B cell (primary cell): Measurements from ENCODE around the gene PLCXD3. TPM values are rescaled to one million over a fixed set of nuclear protein-coding genes. Genes with fewer than 3 reads are reported as not detected.

ENCODE experiments used
- ATAC-seq: fragments of 200-7000 bp; cut with Tn5 transposase; one replicate; pipeline ENCODE4 v1.10.0; 2021; ENCODE audit warnings: low read depth, mild to moderate bottlenecking, moderate number of reproducible peaks, moderate library complexity
- CTCF ChIA-PET: fragments of 350-600 bp; sonication (Branson Sonifier 250); formaldehyde crosslinking; loops from one replicate; lab custom pipeline; 2021; ENCODE audit warnings: antibody characterized with exemption, inconsistent platforms; lab: Charles Lee
- POLR2A ChIA-PET: fragments of 350-600 bp; sonication (Branson Sonifier 250); formaldehyde crosslinking; loops from one replicate; lab custom pipeline; 2021; ENCODE audit warnings: antibody characterized with exemption; lab: Charles Lee
- DNase-seq: peaks from one replicate; pipeline ENCODE4 v3.0.0; 2013
- H2AFZ ChIP-seq: 2 replicates; pipeline ENCODE4 v1.6.1; 2012; ENCODE audit warnings: mild to moderate bottlenecking, low read depth, low read length; ENCODE audit not compliant: insufficient read depth, poor library complexity, severe bottlenecking
- H3K27ac ChIP-seq, 2 donors: 1 replicate in 1 of 2; 2 replicates in 1 of 2; pipeline ENCODE4 v1.5.1; 2012 to 2013; ENCODE audit warnings: low read length in 2 of 2, mild to moderate bottlenecking in 2 of 2, moderate library complexity in 1 of 2
- H3K27me3 ChIP-seq, 4 experiments: fragments of 200-600 bp in 1 of 4; sonication (generic) in 1 of 4; replicated peaks in 1 of 4; 1 replicate in 2 of 4; 2 replicates in 2 of 4; pipeline versions ENCODE4 v1.6.1 to v1.7.0; 2013 to 2016; ENCODE audit warnings: low read length in 3 of 4, mild to moderate bottlenecking in 2 of 4, mixed read lengths in 1 of 4, moderate library complexity in 1 of 4; ENCODE audit not compliant: insufficient read depth in 4 of 4, control insufficient read depth in 3 of 4; ENCODE audit errors: control extremely low read depth in 1 of 4
- H3K36me3 ChIP-seq, 2 experiments: replicated peaks in 1 of 2; 1 replicate in 1 of 2; 2 replicates in 1 of 2; pipeline versions ENCODE4 v1.6.1 to v1.7.1; 2013; ENCODE audit warnings: low read length in 1 of 2; ENCODE audit not compliant: insufficient read depth in 2 of 2, control insufficient read depth in 1 of 2; ENCODE audit errors: control extremely low read depth in 1 of 2, extremely low read depth in 1 of 2
- H3K4me1 ChIP-seq, 2 donors: fragments of 200-600 bp in 1 of 2; sonication (generic) in 1 of 2; 1 replicate in 1 of 2; 2 replicates in 1 of 2; pipeline versions ENCODE4 v1.5.1 to v1.6.1; 2013 to 2017; ENCODE audit warnings: low read length in 2 of 2; ENCODE audit not compliant: control insufficient read depth in 2 of 2, insufficient read depth in 2 of 2
- H3K4me2 ChIP-seq: replicated peaks from 2 replicates; pipeline ENCODE3; 2012; ENCODE audit warnings: mild to moderate bottlenecking, low read depth, low read length; ENCODE audit not compliant: poor library complexity, severe bottlenecking
- H3K4me3 ChIP-seq, 5 experiments: fragments of 200-600 bp in 1 of 5; sonication (generic) in 1 of 5; 1 replicate in 3 of 5; 2 replicates in 2 of 5; pipeline versions ENCODE4 v1.5.1 to v1.7.0; 2011 to 2016; ENCODE audit warnings: low read length in 4 of 5, mild to moderate bottlenecking in 4 of 5, low read depth in 2 of 5, control low read depth in 1 of 5, moderate library complexity in 1 of 5; ENCODE audit not compliant: insufficient read depth in 1 of 5; ENCODE audit errors: control extremely low read depth in 1 of 5, extremely low read depth in 1 of 5
- H3K79me2 ChIP-seq: fragments of 200-600 bp; sonication (generic); one replicate; pipeline ENCODE4 v1.6.0; 2016; ENCODE audit warnings: low read length; ENCODE audit not compliant: control insufficient read depth, insufficient read depth
- H3K9ac ChIP-seq: fragments of 200-600 bp; sonication (generic); 2 replicates; pipeline ENCODE4 v1.6.1; 2017; ENCODE audit warnings: mild to moderate bottlenecking, low read length, moderate library complexity
- H3K9me3 ChIP-seq, 3 donors: one replicate each; pipeline versions ENCODE4 v1.6.1 to v1.7.1; 2013; ENCODE audit warnings: low read length in 2 of 3; ENCODE audit not compliant: control insufficient read depth in 2 of 3, insufficient read depth in 1 of 3; ENCODE audit errors: control extremely low read depth in 1 of 3
- H4K20me1 ChIP-seq: 2 replicates; pipeline ENCODE4 v1.6.0; 2012; ENCODE audit warnings: mild to moderate bottlenecking, low read length; ENCODE audit not compliant: insufficient read depth, control insufficient read depth, poor library complexity, severe bottlenecking
- H3K27ac Mint-ChIP-seq: one replicate; pipeline ENCODE4 v1.8.0; 2021; ENCODE audit warnings: mixed read lengths
- H3K27me3 Mint-ChIP-seq: one replicate; pipeline ENCODE4 v1.8.0; 2021; ENCODE audit warnings: mixed read lengths
- H3K4me1 Mint-ChIP-seq: one replicate; pipeline ENCODE4 v1.8.0; 2021; ENCODE audit warnings: mixed read lengths
- H3K4me3 Mint-ChIP-seq: one replicate; pipeline ENCODE4 v1.8.0; 2021; ENCODE audit warnings: mixed read lengths
- H3K9me3 Mint-ChIP-seq: one replicate; pipeline ENCODE4 v1.8.0; 2022; ENCODE audit warnings: mixed read lengths; ENCODE audit not compliant: insufficient read depth
- EZH2 ChIP-seq: IDR thresholded peaks from 2 replicates; pipeline ENCODE4 v1.6.1; 2012; ENCODE audit warnings: borderline replicate concordance, low read depth, mild to moderate bottlenecking, moderate library complexity, low read length; ENCODE audit not compliant: insufficient read depth, poor library complexity, severe bottlenecking
- WGBS: methylation state at CpG from one replicate; pipeline ENCODE4 v1.1.5; 2013; ENCODE audit warnings: missing lambda C conversion rate; ENCODE audit not compliant: insufficient coverage; 5-methylcytosine and 5-hydroxymethylcytosine counted together
- intact Hi-C: fragments of 100-400 bp; cut with micrococcal nuclease; formaldehyde crosslinking; loops from one replicate; pipeline ENCODE4 v1.10.0; 2022
- polyA plus RNA-seq: library from polyadenylated mRNA; depleted of rRNA; stranded (reverse); fragments of >200 nt; gene quantifications from 2 replicates; pipeline ENCODE4 v1.2.3, GENCODE V29; 2012
- total RNA-seq, 2 donors: library from RNA; stranded (reverse); fragments of 120-200 nt in 1 of 2; gene quantifications; 1 replicate in 1 of 2; 2 replicates in 1 of 2; pipeline versions ENCODE4 v1.2.3 to v1.2.4, GENCODE V29; 2013 to 2022
- TF ChIP-seq, protein P1 (sequence below): fragments of 200-600 bp; IDR thresholded peaks from one replicate; pipeline ENCODE4 v1.8.0; 2022; ENCODE audit warnings: antibody characterized with exemption, mild to moderate bottlenecking

PLCXD3 gene
- total and polyA plus RNA-seq, 2 donors (not counting 1 experiment from before 2014, with no cell fraction given), result not detected

DNA sequence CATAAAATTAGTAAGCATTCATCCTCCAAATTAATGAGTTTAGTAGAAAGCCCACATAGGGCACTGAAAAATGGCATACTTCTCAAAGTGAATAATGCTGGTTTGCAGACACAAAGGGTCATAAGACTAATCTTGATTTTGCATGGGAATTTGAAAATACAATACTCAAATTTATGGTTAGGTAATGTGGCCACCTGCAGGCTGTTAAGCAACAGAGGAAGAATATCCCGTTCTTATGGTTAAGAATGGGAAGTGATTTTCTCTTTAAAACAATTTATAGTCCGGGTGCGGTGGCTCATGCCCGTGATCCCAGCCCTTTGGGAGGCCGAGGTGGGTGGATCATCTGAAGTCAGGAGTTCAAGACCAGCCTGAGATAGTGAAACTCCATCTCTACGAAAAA is 9.4 kb upstream of the PLCXD3 start:
- no peaks in the 10 kb centered on the region for H3K27me3 Mint-ChIP-seq
- H3K27ac Mint-ChIP-seq, result no peak overlapping the region
- WGBS, result 84% methylated on average over 5 of the region's 6 CpGs
- H3K4me2 ChIP-seq, result no peak overlapping the region
- no peaks in the 10 kb centered on the region for H4K20me1 ChIP-seq
- no peaks in the 10 kb centered on the region for H3K4me1 ChIP-seq
- no peaks in the 10 kb centered on the region for H3K9me3 Mint-ChIP-seq
- ATAC-seq, result no peak
- no peak for DNase-seq
- H3K27me3 ChIP-seq, result no peaks in the 10 kb centered on the region
- H3K27ac ChIP-seq, result no peak overlapping the region
- no peaks in the 10 kb centered on the region for H3K79me2 ChIP-seq
- intact Hi-C loops, result no loop called here
- CTCF ChIA-PET, result no interaction called here
- no peak overlapping the region for H3K4me3 ChIP-seq
- TF ChIP-seq, protein P1, sequence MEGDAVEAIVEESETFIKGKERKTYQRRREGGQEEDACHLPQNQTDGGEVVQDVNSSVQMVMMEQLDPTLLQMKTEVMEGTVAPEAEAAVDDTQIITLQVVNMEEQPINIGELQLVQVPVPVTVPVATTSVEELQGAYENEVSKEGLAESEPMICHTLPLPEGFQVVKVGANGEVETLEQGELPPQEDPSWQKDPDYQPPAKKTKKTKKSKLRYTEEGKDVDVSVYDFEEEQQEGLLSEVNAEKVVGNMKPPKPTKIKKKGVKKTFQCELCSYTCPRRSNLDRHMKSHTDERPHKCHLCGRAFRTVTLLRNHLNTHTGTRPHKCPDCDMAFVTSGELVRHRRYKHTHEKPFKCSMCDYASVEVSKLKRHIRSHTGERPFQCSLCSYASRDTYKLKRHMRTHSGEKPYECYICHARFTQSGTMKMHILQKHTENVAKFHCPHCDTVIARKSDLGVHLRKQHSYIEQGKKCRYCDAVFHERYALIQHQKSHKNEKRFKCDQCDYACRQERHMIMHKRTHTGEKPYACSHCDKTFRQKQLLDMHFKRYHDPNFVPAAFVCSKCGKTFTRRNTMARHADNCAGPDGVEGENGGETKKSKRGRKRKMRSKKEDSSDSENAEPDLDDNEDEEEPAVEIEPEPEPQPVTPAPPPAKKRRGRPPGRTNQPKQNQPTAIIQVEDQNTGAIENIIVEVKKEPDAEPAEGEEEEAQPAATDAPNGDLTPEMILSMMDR, result no peak
- no peak for TF ChIP-seq EZH2
- H2AFZ ChIP-seq, result no peak overlapping the region
- POLR2A ChIA-PET, result no interaction called here
- H3K4me3 Mint-ChIP-seq, result no peak overlapping the region
- H3K9ac ChIP-seq, result no peak overlapping the region
- H3K4me1 Mint-ChIP-seq, result no peaks in the 10 kb centered on the region
- H3K36me3 ChIP-seq, result no peaks in the 10 kb centered on the region
- no peaks in the 10 kb centered on the region for H3K9me3 ChIP-seq

DNA sequence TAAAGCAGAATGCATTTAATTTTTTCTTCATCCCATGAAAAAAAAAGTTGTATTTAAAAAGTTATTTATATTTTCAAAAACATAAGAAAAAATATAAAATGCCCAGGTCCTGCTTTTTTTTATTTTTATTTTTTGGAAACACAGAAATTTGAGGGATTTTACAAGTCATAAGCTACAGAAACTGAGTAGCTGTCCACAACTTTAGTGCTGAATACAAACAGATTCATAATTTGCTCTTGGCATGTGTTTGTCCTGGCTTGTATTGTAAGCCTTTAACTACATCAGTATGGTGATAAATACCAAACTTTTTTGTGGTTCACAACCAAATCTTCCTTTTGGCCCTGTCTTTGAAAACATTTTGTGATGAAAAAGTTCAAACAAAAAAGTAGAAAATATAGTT is 7.5 kb upstream of the PLCXD3 start:
- H3K27ac ChIP-seq, result no peak overlapping the region
- H3K4me3 ChIP-seq, result no peak overlapping the region
- Mint-ChIP-seq H3K27ac (no peak overlapping the region), H3K9me3 (no peaks in the 10 kb centered on the region), H3K4me1 (no peaks in the 10 kb centered on the region), H3K27me3 (no peaks in the 10 kb centered on the region), H3K4me3 (no peak overlapping the region)
- ATAC-seq (no peak), DNase-seq (no peak)
- TF ChIP-seq, protein P1, result no peak
- no peak for TF ChIP-seq EZH2
- CTCF ChIA-PET, result no interaction called here
- H3K36me3 ChIP-seq, result no peaks in the 10 kb centered on the region
- H3K27me3 ChIP-seq, result no peaks in the 10 kb centered on the region
- intact Hi-C loops, result no loop called here
- no peaks in the 10 kb centered on the region for H3K9me3 ChIP-seq
- no peaks in the 10 kb centered on the region for H3K4me1 ChIP-seq
- no peaks in the 10 kb centered on the region for H3K79me2 ChIP-seq
- no peak overlapping the region for H2AFZ ChIP-seq
- no peak overlapping the region for H3K4me2 ChIP-seq
- POLR2A ChIA-PET, result no interaction called here
- H4K20me1 ChIP-seq, result no peaks in the 10 kb centered on the region
- no peak overlapping the region for H3K9ac ChIP-seq
